Skeletal muscle satellite cell (primary cell): Measurements from ENCODE around the gene RBM8A.

ENCODE experiments used
- H3K27me3 ChIP-seq: 2 replicates; pipeline ENCODE4 v1.7.0; 2013; ENCODE audit warnings: low read length; ENCODE audit not compliant: control insufficient read depth, insufficient read depth
- H3K36me3 ChIP-seq: 2 replicates; pipeline ENCODE4 v1.7.0; 2013; ENCODE audit warnings: mild to moderate bottlenecking, control low read depth, low read length; ENCODE audit not compliant: insufficient read depth
- H3K4me1 ChIP-seq: 2 replicates; pipeline ENCODE4 v1.7.0; 2013; ENCODE audit warnings: low read length; ENCODE audit not compliant: control insufficient read depth, insufficient read depth
- H3K4me2 ChIP-seq: 2 replicates; pipeline ENCODE4 v1.7.0; 2013; ENCODE audit warnings: mild to moderate bottlenecking, low read length
- H3K4me3 ChIP-seq: 2 replicates; pipeline ENCODE4 v1.7.0; 2013; ENCODE audit warnings: low read length
- H3K9ac ChIP-seq: 2 replicates; pipeline ENCODE4 v1.7.0; 2013; ENCODE audit warnings: mild to moderate bottlenecking, low read depth, low read length, moderate library complexity
- H3K9me3 ChIP-seq: replicated peaks from 2 replicates; pipeline ENCODE4 v1.7.0; 2013; ENCODE audit warnings: mild to moderate bottlenecking, control low read depth, low read length

The RBM8A gene

GRCh38 chr1:145887631-145888030, 39.7 kb downstream of the RBM8A start:
- H3K9ac ChIP-seq, result no peak overlapping the region
- H3K4me2 ChIP-seq, result no peak overlapping the region
- H3K4me3 ChIP-seq, result no peak overlapping the region
- H3K9me3 ChIP-seq, result no peaks in the 10 kb centered on the region
- no peaks in the 10 kb centered on the region for H3K27me3 ChIP-seq
- no peaks in the 10 kb centered on the region for H3K36me3 ChIP-seq
- H3K4me1 ChIP-seq, result peaks cover 34% of the 10 kb centered on the region

DNA sequence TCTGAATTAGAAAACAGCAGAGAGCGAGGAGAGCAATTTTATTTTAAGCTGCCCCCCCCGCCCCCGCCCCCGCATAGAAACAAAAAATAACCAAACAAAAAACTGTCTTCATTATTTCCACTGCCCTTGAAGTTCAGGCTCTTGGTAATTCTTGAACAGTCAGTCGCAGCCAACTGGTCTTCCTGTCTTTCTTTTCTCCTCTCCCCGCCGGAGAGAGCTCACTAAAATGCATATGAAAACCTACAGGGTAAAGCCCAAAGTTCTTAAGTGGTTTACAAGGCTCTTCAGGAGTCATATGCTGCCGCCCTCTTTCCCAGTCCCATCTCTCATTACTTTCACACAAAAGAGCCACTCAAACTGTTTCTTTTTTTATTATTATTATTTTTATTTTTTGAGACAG, 40.5 kb downstream of the RBM8A start:
- peaks cover 28% of the 10 kb centered on the region for H3K4me1 ChIP-seq
- no peaks in the 10 kb centered on the region for H3K9me3 ChIP-seq
- no peak overlapping the region for H3K4me2 ChIP-seq
- no peak overlapping the region for H3K9ac ChIP-seq
- H3K36me3 ChIP-seq, result no peaks in the 10 kb centered on the region
- H3K27me3 ChIP-seq, result no peaks in the 10 kb centered on the region
- no peak overlapping the region for H3K4me3 ChIP-seq

DNA sequence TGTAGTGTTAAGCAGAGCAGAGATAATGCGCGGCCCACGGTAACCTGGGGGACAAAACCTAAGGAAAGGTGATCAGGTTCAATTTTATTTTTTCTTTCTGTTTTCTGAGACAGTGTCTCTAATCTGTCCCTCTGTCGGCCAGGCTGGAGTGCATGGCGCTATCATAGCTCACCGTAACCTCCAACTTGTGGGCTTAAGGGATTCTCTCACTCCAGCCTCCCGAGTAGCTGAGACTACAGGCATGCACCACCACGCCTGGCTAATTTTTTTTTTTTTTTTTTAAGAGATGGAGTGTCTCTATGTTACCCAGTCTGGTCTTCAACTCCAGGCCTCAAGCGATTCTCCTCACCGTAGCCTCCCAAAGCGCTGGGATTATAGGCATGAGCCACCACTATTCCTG, 40.9 kb downstream of the RBM8A start:
- Histone ChIP-seq H3K4me2 (peak overlapping the region; percentile 87), H3K36me3 (no peaks in the 10 kb centered on the region), H3K27me3 (no peaks in the 10 kb centered on the region), H3K4me1 (peaks cover 23% of the 10 kb centered on the region), H3K9ac (peak overlapping the region; percentile 39), H3K9me3 (no peaks in the 10 kb centered on the region), H3K4me3 (peak overlapping the region; percentile 83)

DNA sequence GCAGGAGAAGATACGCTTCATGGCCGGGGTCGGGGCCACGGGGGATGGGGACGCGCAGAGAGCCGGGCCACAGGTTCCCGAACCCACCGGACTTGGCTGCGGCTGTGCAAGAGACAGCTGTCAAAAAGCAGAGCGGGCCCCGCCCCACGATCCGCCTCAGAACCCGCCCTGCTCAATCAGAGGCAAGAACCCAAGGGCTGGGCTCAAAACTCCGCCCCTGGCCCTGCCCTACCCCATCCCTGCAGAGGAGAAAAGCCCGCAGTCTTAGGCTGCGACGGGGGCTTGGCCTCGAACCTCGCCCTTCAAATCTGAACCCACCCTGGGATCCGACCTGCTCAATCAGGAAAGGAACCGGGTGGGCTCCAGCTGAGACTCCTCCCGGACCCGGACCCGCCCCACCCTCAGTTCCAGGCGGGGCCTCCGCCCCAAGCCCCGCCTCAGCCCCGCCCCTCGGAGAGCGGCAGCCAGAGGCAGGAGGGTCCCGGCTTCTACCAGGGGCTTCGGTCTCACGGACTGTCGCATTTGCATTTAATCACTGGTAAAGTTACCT, 41.5 kb downstream of the RBM8A start, which contains the start of gene ANKRD35:
Gene ANKRD35, minus strand, starts transcription at position 129 of the 550 bp plus-strand sequence. Its CDS starts 108 bp downstream, at position 21.
- Histone ChIP-seq H3K9ac (peak within 1 kb of the TSS; percentile 39), H3K4me3 (peak within 1 kb of the TSS; percentile 83), H3K27me3 (no peaks in the 10 kb centered on the region), H3K4me2 (peak within 1 kb of the TSS; percentile 87), H3K36me3 (no peaks in the 10 kb centered on the region), H3K9me3 (no peaks in the 10 kb centered on the region), H3K4me1 (peaks cover 18% of the 10 kb centered on the region)

- no peak overlapping the region for H3K9ac ChIP-seq
- H3K9me3 ChIP-seq, result no peaks in the 10 kb centered on the region
- peak overlapping the region; percentile 87 for H3K4me2 ChIP-seq
- no peaks in the 10 kb centered on the region for H3K27me3 ChIP-seq
- H3K4me1 ChIP-seq, result peaks cover 13% of the 10 kb centered on the region
- H3K4me3 ChIP-seq, result no peak overlapping the region
- H3K36me3 ChIP-seq, result no peaks in the 10 kb centered on the region
Measured at GRCh38 chr1:145884675-145885074, 42.6 kb downstream of the RBM8A start.

DNA sequence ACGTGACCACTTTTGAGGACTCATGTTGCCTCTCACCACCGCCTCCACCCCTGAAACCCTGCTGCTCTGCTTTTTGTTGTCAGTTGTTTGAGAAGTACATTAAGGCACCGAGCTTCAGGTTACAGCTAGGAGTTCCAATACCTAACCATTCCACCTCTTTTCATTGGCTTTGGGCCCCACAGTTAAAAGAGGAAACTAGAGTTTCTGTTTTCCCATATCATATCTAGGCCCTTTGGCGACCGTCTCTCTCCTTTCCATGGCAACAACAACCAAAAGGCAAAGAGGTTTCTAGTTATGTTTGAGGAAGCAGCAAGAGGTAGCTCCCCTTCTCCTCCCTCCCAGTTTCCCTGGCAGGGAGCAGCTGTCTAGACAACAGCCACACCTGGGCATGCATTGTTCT, 47.5 kb downstream of the RBM8A start:
- Histone ChIP-seq H3K9ac (no peak overlapping the region), H3K27me3 (no peaks in the 10 kb centered on the region), H3K9me3 (no peaks in the 10 kb centered on the region), H3K4me3 (no peak overlapping the region), H3K4me1 (peaks cover 5% of the 10 kb centered on the region), H3K4me2 (no peak overlapping the region), H3K36me3 (no peaks in the 10 kb centered on the region)

- H3K27me3 ChIP-seq, result no peaks in the 10 kb centered on the region
- H3K4me2 ChIP-seq, result no peak overlapping the region
- no peak overlapping the region for H3K4me3 ChIP-seq
- H3K36me3 ChIP-seq, result no peaks in the 10 kb centered on the region
- no peak overlapping the region for H3K9ac ChIP-seq
- H3K9me3 ChIP-seq, result no peaks in the 10 kb centered on the region
- no peaks in the 10 kb centered on the region for H3K4me1 ChIP-seq
Measured at GRCh38 chr1:145878724-145879123, 48.6 kb downstream of the RBM8A start.

- no peak overlapping the region for H3K4me2 ChIP-seq
- peaks cover under 1% of the 10 kb centered on the region for H3K4me1 ChIP-seq
- H3K27me3 ChIP-seq, result no peaks in the 10 kb centered on the region
- no peaks in the 10 kb centered on the region for H3K36me3 ChIP-seq
- no peak overlapping the region for H3K9ac ChIP-seq
- H3K9me3 ChIP-seq, result no peaks in the 10 kb centered on the region
- no peak overlapping the region for H3K4me3 ChIP-seq
Measured at GRCh38 chr1:145877923-145878486, 49.3 kb downstream of the RBM8A start.

DNA sequence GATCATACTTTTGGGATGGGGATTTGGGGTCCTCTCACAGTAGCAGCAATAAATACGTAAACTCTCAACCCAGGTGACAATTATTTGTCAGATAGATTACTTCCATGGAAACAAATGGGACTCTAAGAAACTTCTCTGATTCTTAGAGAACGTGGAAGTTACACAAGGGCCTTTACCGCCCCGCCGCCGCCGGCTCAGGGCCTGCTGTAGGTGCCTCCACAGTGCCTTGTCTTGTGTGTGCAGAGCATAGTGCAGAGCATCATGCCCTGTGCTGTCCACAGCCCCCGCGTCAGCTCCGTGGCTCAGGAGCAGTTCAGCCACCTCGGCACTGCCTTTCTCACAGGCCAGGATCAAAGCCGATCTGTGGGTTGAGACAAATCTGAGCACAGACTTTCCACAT, 52.6 kb downstream of the RBM8A start:
- Histone ChIP-seq H3K9ac (no peak overlapping the region), H3K4me2 (no peak overlapping the region), H3K4me3 (no peak overlapping the region), H3K27me3 (no peaks in the 10 kb centered on the region), H3K36me3 (no peaks in the 10 kb centered on the region), H3K4me1 (peaks cover 19% of the 10 kb centered on the region), H3K9me3 (no peaks in the 10 kb centered on the region)

DNA sequence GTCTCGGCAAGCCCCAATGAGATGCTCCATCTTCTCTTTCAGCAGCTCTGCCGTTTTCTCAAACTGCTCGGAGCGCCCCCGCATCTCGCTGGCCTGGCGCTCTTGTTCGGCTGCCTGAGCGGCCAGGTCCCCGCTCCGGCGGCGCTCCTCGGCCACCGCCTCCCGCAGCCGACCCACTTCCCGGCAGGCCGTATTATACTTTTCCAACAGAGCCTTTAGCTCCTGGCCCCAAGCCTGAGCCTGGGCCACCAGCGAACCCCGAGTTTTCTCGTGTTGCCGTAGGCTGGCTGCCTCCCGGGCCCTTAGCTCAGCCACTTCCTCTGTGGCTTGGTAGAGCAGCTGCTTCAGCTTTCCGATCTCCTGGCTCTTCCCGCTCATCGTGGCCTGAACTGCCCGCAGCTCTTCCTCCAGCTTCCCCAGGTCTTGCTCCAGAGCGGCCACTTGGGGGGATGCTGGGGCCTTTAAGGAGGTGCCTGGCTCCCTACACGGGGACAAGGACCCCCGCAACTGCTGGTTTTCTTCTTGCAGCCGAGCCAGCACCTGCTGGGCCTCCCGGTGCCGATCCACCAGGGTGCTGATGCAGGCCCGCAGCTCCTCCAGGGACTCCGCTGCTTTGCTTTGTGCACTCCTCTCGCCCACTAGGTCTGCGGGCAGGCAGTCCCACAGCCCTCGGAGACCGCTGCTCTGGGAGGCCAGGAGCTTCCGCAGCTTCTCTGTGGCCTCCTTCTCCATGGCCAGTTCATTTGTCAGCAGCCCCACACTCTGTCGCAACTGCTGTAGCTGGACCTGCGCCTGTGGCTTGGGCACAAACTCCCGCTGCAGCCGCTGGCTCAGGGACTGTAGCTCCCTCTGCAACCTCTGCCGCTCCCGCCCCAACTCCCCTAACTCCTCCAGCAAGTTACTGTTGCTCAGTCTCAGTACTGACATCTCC, 55.0 kb downstream of the RBM8A start:
- Histone ChIP-seq H3K9me3 (no peaks in the 10 kb centered on the region), H3K4me2 (peak overlapping the region; percentile 86), H3K9ac (peak overlapping the region; percentile 83), H3K36me3 (no peaks in the 10 kb centered on the region), H3K4me3 (peak overlapping the region; percentile 63), H3K4me1 (peaks cover 19% of the 10 kb centered on the region), H3K27me3 (no peaks in the 10 kb centered on the region)
